Astrocyte of the spinal cord (primary cell): ENCODE data around the gene OXER1.
A peak's percentile ranks its signal among the peaks of the same experiment; 100 is the strongest.

Experiments
- DNase-seq: peaks from one replicate; pipeline ENCODE4 v3.0.0; 2011; ENCODE audit warnings: low read depth, low spot score
- H3K4me3 ChIP-seq: 2 replicates; pipeline ENCODE4 v1.5.1; 2011; ENCODE audit warnings: low read depth, mild to moderate bottlenecking, low read length, moderate library complexity
- CTCF ChIP-seq: IDR thresholded peaks from 2 replicates; pipeline ENCODE4 v1.5.1; 2012; ENCODE audit warnings: low read depth, mild to moderate bottlenecking, low read length, inconsistent platforms
- in situ Hi-C: cut with HindIII; loops from 2 replicates; pipeline ENCODE4 v1.10.0; 2017; ENCODE audit warnings: low sequenced_read_pairs

The OXER1 gene

GRCh38 chr2:42794271-42795046 is 30.5 kb upstream of the OXER1 start:
- TF ChIP-seq CTCF: peak; percentile 45
- in situ Hi-C loops: no loop called here
- no peak overlapping the region for H3K4me3 ChIP-seq
- no peak for DNase-seq

- H3K4me3 ChIP-seq: no peak overlapping the region
- DNase-seq: no peak
- TF ChIP-seq CTCF: no peak
- in situ Hi-C loops: no loop called here
Measured at GRCh38 chr2:42793334-42794270, 29.7 kb upstream of the OXER1 start.

GRCh38 chr2:42792583-42793333 is 28.8 kb upstream of the OXER1 start, which contains the start of gene HAAO:
HAAO (minus strand) TSS chr2:42792583; CDS start chr2:42792536, 47 bp downstream.
- peak within 1 kb of the TSS; percentile 35 for H3K4me3 ChIP-seq
- peak; percentile 8 for TF ChIP-seq CTCF
- in situ Hi-C loops: no loop called here
- DNase-seq: no peak

GRCh38 chr2:42792087-42792582 is 28.2 kb upstream of the OXER1 start:
- DNase-seq: no peak
- peak overlapping the region; percentile 35 for H3K4me3 ChIP-seq
- no peak for TF ChIP-seq CTCF
- in situ Hi-C loops: no loop called here

- no peak for TF ChIP-seq CTCF
- in situ Hi-C loops: no loop called here
- no peak for DNase-seq
Measured at GRCh38 chr2:42791606-42792005, 27.7 kb upstream of the OXER1 start.

GRCh38 chr2:42789751-42790150 is 25.8 kb upstream of the OXER1 start:
- no peak for TF ChIP-seq CTCF
- in situ Hi-C loops: no loop called here
- H3K4me3 ChIP-seq: no peak overlapping the region
- no peak for DNase-seq

More at GRCh38 chr2:42791606-42792005, 27.7 kb upstream of the OXER1 start:
- no peak overlapping the region for H3K4me3 ChIP-seq
